ENCODE results near the gene SLC7A6OS.

DNA sequence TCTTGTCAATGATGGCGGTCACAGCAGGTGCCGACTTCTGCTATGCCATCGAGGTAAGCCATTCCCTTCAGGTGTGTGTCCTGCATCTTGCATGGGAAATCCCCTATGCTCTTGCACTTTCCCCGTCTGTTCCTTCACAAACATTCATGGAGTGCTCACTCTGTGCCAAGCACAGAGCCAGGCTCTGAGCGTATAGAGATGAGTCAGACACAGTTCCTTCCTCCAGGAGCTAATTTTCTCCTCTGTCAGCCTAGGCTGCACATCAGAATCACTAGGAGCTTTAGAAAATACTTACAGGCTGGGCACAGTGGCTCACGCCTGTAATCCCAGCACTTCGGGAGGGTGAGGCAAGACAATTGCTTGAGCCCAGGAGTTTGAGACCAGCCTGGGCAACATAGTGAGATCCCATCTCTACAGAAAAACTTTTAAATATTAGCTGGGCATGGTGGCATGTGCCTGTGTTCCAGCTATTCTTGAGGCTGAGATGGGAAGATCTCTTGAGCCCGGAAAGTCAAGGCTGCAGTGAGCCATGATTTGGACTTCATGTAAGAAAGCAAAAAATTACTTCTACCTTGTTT is 14.1 kb upstream of the SLC7A6OS start:
- TF ChIP-seq CTCF (IDR thresholded peaks at IDR 0.05; ENCODE audit: low read length) (no peak), EZH2phosphoT487 (IDR thresholded peaks at IDR 0.05; ENCODE audit: low read length) (no peak)

All from MM.1S (cell line).